GM18520 (cell line): ENCODE data around the gene CAV2.
A peak's percentile ranks its signal among the peaks of the same experiment; 100 is the strongest.

Experiments
- ATAC-seq: cut with Tn5 transposase; IDR thresholded peaks from one replicate; pipeline ENCODE4 v1.9.1; 2021; ENCODE audit not compliant: unreplicated experiment

CAV2 gene

DNA sequence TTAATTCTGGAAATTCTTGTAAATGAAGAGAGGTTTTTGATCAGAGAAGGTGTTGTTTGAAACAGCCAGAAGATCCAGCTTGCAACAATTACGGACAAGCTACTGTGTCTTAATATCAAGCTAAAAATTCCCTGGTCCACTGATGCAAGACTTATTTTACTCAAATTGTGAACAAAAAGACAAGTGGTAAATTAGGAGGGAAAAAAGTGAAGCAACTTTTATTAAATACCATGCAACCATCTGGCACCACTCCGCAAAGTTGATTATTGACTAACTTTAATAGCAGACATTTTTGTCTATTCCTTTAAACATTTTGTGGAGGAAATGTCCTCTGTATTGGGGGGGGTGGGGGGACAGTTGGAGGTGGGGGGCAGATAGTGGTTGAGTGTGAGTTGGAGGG is 5.1 kb upstream of the CAV2 start:
- ATAC-seq: no peak

- ATAC-seq: no peak
These were observed 3.8 kb upstream of the CAV2 start for GRCh38 chr7:116495736-116496135.

GRCh38 chr7:116496653-116497052 is 2.9 kb upstream of the CAV2 start:
- ATAC-seq: no peak

DNA sequence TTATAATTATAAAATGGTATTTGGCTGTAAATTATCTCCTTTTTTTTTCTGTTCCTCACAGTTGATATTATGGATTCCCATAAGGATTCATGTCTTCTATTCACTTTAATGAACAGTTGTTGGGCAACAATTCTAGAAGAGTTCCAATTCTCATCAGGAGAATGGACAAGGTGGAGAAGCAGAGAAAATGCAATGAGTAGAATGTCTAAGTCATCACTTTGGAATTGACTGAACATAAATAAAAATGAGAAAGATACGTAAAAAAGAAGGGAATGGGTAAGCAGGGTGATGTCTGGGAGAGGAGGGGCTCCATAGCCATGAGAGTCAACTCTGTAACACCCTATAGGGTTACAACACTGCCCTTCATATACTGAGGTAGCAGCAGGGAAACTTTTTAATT is 1.8 kb upstream of the CAV2 start:
- no peak for ATAC-seq

- no peak for ATAC-seq
These were observed 728 bp downstream of the CAV2 start for GRCh38 chr7:116500078-116500853.

- ATAC-seq: no peak
These were observed 2.1 kb downstream of the CAV2 start for GRCh38 chr7:116501425-116502167.

- ATAC-seq: no peak
These were observed 2.9 kb downstream of the CAV2 start for GRCh38 chr7:116502201-116503096.

DNA sequence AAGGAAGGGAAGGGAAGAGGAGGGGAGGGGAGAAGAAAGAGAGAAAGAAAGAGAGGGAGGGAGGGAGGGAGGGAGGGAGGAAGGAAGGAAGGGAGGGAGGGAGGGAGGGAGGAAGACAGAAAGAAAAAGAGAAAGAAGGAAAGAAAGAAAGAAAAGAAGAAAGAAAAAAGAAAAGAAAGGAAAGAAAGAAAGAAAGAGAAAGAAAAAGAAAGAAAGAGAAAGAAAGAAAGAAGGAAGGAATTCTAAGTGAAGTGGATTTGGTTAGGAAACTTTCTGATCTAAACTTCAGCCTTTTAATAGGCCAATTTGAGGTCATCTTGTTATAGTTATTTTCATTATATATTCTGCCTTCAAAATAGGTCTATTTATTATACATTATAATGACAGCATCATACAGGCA is 4.3 kb downstream of the CAV2 start:
- ATAC-seq: no peak

- ATAC-seq: no peak
These were observed 5.7 kb downstream of the CAV2 start for GRCh38 chr7:116505278-116505677.

GRCh38 chr7:116505823-116506222 is 6.3 kb downstream of the CAV2 start:
- ATAC-seq: no peak

GRCh38 chr7:116509982-116510579 is 10.5 kb downstream of the CAV2 start:
- no peak for ATAC-seq

DNA sequence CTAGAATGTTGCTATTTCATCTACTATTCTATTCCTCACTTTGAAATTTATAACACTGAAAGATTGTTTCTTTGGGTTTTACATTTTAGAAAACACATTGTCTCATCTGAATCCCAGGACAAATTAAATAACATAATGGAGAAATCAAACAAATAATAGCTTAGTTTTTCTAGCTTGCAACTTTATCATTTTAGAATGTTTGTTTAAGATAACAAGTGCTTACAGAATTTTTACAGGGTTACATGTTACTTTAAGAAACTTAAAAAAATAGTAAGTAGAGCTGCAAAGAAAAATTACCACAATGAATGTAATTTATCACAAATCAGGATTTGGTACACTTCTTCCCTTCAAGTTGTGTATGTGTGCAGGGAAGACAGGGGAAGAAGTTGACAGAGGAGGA is 11.3 kb downstream of the CAV2 start:
- no peak for ATAC-seq

- peak; percentile 99 for ATAC-seq
These were observed 12.3 kb downstream of the CAV2 start for GRCh38 chr7:116511552-116512519.

GRCh38 chr7:116512520-116513188 is 13.1 kb downstream of the CAV2 start:
- ATAC-seq: no peak

DNA sequence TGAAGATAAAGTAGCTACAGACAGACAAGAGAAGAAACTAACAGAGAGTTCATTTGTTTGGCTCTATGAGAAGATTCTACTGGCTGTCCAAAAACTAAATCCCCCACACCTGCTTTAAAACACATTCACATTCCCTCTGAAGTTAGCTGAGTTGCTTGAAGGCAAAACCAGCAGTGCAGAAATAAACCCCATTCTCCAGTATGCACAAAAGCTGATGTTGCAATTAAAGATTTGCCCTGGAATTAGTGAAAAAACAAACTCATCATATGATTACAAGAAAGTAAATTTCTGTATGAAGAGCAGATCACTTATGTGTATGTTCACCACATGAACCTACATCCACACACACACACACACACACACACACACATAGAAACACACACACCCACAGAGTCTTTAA is 16.0 kb downstream of the CAV2 start:
- ATAC-seq: no peak

- ATAC-seq: no peak
These were observed 16.8 kb downstream of the CAV2 start for GRCh38 chr7:116516324-116516723.

GRCh38 chr7:116517626-116518025 is 18.1 kb downstream of the CAV2 start:
- ATAC-seq: no peak

GRCh38 chr7:116518961-116519360 is 19.4 kb downstream of the CAV2 start:
- no peak for ATAC-seq

GRCh38 chr7:116521046-116521664 is 21.6 kb downstream of the CAV2 start:
- ATAC-seq: no peak
